Esophagus squamous epithelium (tissue), 5 donors: Measurements from ENCODE around the gene WDFY3. TPM values are rescaled to one million over a fixed set of nuclear protein-coding genes. Genes with fewer than 3 reads are reported as not detected.

Experiments
- DNase-seq: peaks from one replicate; lab custom pipeline; 2025; lab: John Stamatoyannopoulos, UW
- H3K27ac ChIP-seq, 4 donors: fragments of 200-600 bp; sonication (generic); one replicate each; pipeline ENCODE4 v1.5.1; 2016 to 2019; ENCODE audit warnings: mild to moderate bottlenecking in 1 of 4
- H3K27me3 ChIP-seq, 4 donors: fragments of 200-600 bp; sonication (generic); 1 replicate in 3 of 4; 2 replicates in 1 of 4; pipeline versions ENCODE4 v1.5.1 to v1.6.0; 2017 to 2021; ENCODE audit warnings: antibody characterized with exemption in 1 of 4
- H3K36me3 ChIP-seq, 3 donors: fragments of 200-600 bp; sonication (generic); one replicate each; pipeline ENCODE4 v1.5.1; 2016 to 2019
- H3K4me1 ChIP-seq, 3 donors: fragments of 200-600 bp; sonication (generic); one replicate each; pipeline ENCODE4 v1.5.1; 2017 to 2019
- H3K4me3 ChIP-seq, 4 donors: fragments of 200-600 bp; sonication (generic); 1 replicate in 3 of 4; 2 replicates in 1 of 4; pipeline ENCODE4 v1.5.1; 2016 to 2019; ENCODE audit warnings: mild to moderate bottlenecking in 2 of 4, moderate library complexity in 1 of 4
- H3K9me3 ChIP-seq, 3 donors: fragments of 200-600 bp; sonication (generic); one replicate each; pipeline ENCODE4 v1.5.1; 2016 to 2019
- CTCF ChIP-seq, 6 experiments: fragments of 450-650 bp in 4 of 6; fragments of 200-600 bp in 2 of 6; sonication (generic) in 2 of 6; IDR thresholded peaks; one replicate each; pipeline ENCODE4 v1.5.1; 2016 to 2019; ENCODE audit warnings: antibody characterized with exemption in 6 of 6, mild to moderate bottlenecking in 4 of 6, moderate library complexity in 4 of 6
- POLR2A ChIP-seq, 4 donors: fragments of 450-650 bp; IDR thresholded peaks; one replicate each; pipeline ENCODE4 v1.6.1; 2017; ENCODE audit warnings: antibody characterized with exemption in 4 of 4, mild to moderate bottlenecking in 4 of 4, moderate library complexity in 3 of 4
- WGBS, 2 donors: methylation state at CpG; one replicate each; pipeline ENCODE4 v1.1.5; 2018; 5-methylcytosine and 5-hydroxymethylcytosine counted together
- intact Hi-C: fragments of 100-400 bp; cut with DNase I; formaldehyde crosslinking; loops from one replicate; pipeline ENCODE4 v1.15.0; 2022
- total RNA-seq, 4 donors: library from RNA; depleted of rRNA; stranded (reverse); fragments of >200 nt; gene quantifications; one replicate each; pipeline ENCODE4 v1.1.0, GENCODE V29; 2016
- donor health status: DM: yes; HTN: yes; CAD: no.

WDFY3 gene
- total RNA-seq, 4 donors from 2014 or later = 30.9 to 70.0 (median 42.2) TPM

DNA sequence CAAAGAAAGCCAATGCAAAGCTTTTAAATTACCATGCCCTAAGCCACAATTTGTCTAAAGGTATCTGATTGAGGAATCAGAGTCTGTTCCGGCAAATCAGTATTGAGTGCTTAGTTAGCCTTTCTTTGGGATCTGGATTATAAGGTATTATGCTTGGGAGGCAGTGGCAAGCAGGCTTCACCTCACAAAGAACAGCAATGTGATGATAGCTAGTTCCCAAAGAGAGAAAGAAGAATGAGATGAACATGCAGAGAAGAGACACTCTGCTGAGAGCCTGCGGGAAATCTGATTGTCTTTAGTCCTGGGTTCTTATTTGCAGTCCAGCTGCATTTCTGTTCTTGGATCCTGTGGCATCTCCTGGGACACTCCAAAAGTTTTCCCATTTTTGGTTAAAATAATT is 35.2 kb downstream of the WDFY3 start:
- H3K4me3 ChIP-seq = no peak overlapping the region
- peaks cover 0 to 20% (median 0%) of the 10 kb centered on the region in 3 donors for H3K4me1 ChIP-seq
- WGBS, 2 donors = 84% methylated on average over 2 of the region's 2 CpGs
- H3K27me3 ChIP-seq = no peaks in the 10 kb centered on the region
- TF ChIP-seq CTCF (IDR thresholded peaks at IDR 0.05) = no peak
- TF ChIP-seq POLR2A (IDR thresholded peaks at IDR 0.05) = no peak
- DNase-seq = no peak
- no peaks in the 10 kb centered on the region for H3K9me3 ChIP-seq
- peaks cover 0 to 39% (median 0%) of the 10 kb centered on the region in 3 donors for H3K36me3 ChIP-seq
- intact Hi-C loops = no loop called here
- no peak overlapping the region for H3K27ac ChIP-seq

GRCh38 chr4:84928089-84928488 is 38.4 kb downstream of the WDFY3 start:
- H3K4me1 ChIP-seq = peaks cover 0 to 47% (median 6%) of the 10 kb centered on the region in 3 donors
- no peaks in the 10 kb centered on the region for H3K9me3 ChIP-seq
- no peak for TF ChIP-seq POLR2A (IDR thresholded peaks at IDR 0.05)
- no peak for TF ChIP-seq CTCF (IDR thresholded peaks at IDR 0.05)
- no peak overlapping the region for H3K4me3 ChIP-seq
- WGBS, 2 donors = 91 to 96% methylated on average over 5 of the region's 5 CpGs
- H3K27ac ChIP-seq = no peak overlapping the region
- no peaks in the 10 kb centered on the region for H3K27me3 ChIP-seq
- H3K36me3 ChIP-seq = peaks cover 0 to 39% (median 0%) of the 10 kb centered on the region in 3 donors
- DNase-seq = no peak
- intact Hi-C loops = no loop called here

DNA sequence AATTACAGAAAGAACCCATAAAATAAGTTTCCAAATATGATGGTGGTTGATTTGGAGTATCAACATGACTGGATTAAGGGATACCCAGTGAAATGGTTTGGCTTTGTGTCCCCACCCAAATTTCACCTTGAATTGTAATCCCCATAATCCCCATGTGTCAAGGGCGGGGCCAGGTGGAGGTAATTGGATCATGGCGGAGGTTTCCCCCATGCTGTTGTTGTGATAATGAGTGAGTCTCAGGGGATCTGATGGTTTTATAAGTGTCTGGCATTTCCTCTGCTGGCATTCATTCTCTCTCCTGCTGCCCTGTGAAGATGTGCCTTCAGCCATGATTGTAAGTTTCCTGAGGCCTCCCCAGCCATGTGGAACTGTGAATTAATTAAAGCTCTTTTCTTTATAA is 39.1 kb downstream of the WDFY3 start:
- 43 to 85% methylated on average over 1 to 2 of the region's 2 CpGs for WGBS, 2 donors
- Histone ChIP-seq H3K4me3 (no peak overlapping the region), H3K27me3 (no peaks in the 10 kb centered on the region), H3K27ac (no peak overlapping the region), H3K4me1 (peaks cover 0 to 44% (median 6%) of the 10 kb centered on the region in 3 donors), H3K9me3 (no peaks in the 10 kb centered on the region), H3K36me3 (peaks cover 0 to 39% (median 0%) of the 10 kb centered on the region in 3 donors)
- DNase-seq = no peak
- intact Hi-C loops = no loop called here
- no peak for TF ChIP-seq POLR2A (IDR thresholded peaks at IDR 0.05)
- TF ChIP-seq CTCF (IDR thresholded peaks at IDR 0.05) = no peak

DNA sequence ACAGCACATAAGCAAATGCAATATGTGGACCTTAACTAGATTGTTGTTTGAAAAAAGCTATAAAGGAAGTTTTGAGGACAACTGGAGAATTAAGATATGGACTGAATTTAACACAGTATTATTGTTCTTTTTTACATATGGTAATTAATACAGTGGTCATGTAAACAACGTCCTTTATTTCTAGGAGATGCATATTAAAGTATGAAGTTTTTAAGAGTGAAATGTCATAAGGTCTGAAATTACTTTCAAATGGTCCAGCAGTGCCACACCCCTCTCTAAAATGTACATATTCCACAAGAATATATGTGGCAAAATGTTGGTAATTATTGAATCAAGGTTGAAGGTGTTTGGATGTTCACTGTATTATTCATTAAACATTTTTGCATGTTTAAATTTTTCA is 40.9 kb downstream of the WDFY3 start:
- Histone ChIP-seq H3K27me3 (no peaks in the 10 kb centered on the region), H3K36me3 (peaks cover 0 to 30% (median 0%) of the 10 kb centered on the region in 3 donors), H3K4me3 (no peak overlapping the region), H3K9me3 (no peaks in the 10 kb centered on the region), H3K27ac (peak overlapping the region in 1 of 4 donors; percentile 31), H3K4me1 (peaks cover 0 to 34% (median 6%) of the 10 kb centered on the region in 3 donors)
- 70 to 86% methylated on average over 1 of the region's 1 CpG for WGBS, 2 donors
- intact Hi-C loops = no loop called here
- DNase-seq = no peak
- TF ChIP-seq CTCF (IDR thresholded peaks at IDR 0.05) (no peak), POLR2A (IDR thresholded peaks at IDR 0.05) (no peak)

GRCh38 chr4:84924434-84924833 is 42.1 kb downstream of the WDFY3 start:
- Histone ChIP-seq H3K4me3 (no peak overlapping the region), H3K36me3 (peaks cover 0 to 22% (median 0%) of the 10 kb centered on the region in 3 donors), H3K4me1 (peaks cover 0 to 38% (median 6%) of the 10 kb centered on the region in 3 donors), H3K27ac (peak overlapping the region in 2 of 4 donors; percentile 34 to 42), H3K27me3 (no peaks in the 10 kb centered on the region), H3K9me3 (no peaks in the 10 kb centered on the region)
- intact Hi-C loops = no loop called here
- no peak for DNase-seq
- 19 to 46% methylated on average over 1 of the region's 1 CpG for WGBS, 2 donors
- no peak for TF ChIP-seq POLR2A (IDR thresholded peaks at IDR 0.05)
- no peak for TF ChIP-seq CTCF (IDR thresholded peaks at IDR 0.05)
